HG03108 (cell line): ENCODE data around the gene CAPN8.
"Not testable (repeated sequence)": the region's sequence is repeated elsewhere in the genome, so short reads cannot be mapped to it uniquely, and the experiment has no call there.

Experiments used
- ATAC-seq: cut with Tn5 transposase; IDR thresholded peaks from one replicate; pipeline ENCODE4 v1.9.1; 2021; ENCODE audit warnings: moderate library complexity; ENCODE audit not compliant: unreplicated experiment

CAPN8 gene

DNA sequence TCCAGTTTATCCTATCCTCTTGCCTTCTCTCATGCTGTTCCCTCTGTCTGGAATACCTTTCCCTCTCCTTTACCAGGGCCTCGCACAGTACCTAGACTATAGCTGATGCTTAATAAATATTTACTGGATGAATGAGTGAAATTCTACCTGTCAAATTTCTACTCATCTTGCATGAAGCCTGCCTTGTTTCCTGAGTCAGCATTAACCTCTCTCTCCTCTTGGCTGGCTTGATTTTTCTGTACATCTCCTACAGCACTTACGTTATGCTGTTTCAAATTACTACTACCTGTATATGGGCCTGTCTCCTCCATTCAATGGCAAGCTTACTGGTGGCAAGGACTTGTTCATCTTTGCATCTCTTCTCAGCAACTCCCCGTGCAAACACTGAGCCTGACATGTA lies 130.8 kb downstream of the CAPN8 start:
- no peak for ATAC-seq

GRCh38 chr1:223533708-223534107 lies 131.8 kb downstream of the CAPN8 start:
- no peak for ATAC-seq

DNA sequence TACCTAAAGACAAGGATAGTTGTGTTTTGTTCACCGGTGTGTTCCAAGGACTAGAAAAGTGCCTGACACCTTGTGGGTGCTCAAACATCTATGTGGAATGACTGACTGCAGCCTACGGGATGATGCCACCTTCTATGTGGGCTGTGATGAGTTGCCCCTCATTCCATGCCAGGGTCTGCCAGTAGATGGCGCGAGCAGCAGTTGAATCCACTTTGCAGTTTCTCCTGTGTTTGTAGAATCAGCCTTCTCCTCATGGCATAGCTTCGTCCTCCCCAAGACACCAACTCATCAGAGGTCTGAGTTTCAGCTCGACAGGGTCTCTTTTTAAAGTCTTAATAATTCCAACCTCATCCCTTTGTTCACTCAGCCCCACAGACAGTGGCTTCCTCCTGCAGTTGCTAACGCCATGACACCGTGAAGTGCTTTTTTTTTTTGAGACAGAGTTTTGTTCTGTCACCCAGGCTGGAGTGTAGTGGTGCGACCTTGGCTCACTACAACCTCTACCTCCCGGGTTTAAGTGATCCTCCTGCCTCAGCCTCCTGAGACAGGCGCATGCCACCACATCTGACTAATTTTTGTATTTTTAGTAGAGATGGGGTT lies 133.7 kb downstream of the CAPN8 start:
- ATAC-seq, result no peak

- ATAC-seq, result no peak
Measured at GRCh38 chr1:223525957-223526356, 139.5 kb downstream of the CAPN8 start.

DNA sequence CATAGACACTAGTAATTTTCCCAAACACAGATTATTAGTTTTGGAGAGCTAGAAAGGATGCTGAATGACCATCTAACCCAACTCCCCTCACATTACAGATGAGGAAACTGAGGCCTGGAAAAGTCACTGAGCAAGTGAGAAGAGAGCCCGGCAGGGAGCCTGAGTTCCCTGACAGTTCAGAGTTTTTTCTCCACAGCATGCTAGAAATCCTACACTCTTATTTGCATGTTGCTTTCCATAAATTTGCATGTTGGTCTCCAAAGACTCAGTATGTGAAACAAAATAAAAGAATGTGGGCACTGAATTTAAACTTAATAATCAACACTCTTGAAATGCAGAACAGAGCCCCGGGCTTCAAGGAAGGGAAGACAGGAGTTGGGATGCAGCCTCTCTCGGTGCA lies 140.0 kb downstream of the CAPN8 start:
- ATAC-seq, result no peak

GRCh38 chr1:223524930-223525451 lies 140.5 kb downstream of the CAPN8 start:
- ATAC-seq, result no peak

DNA sequence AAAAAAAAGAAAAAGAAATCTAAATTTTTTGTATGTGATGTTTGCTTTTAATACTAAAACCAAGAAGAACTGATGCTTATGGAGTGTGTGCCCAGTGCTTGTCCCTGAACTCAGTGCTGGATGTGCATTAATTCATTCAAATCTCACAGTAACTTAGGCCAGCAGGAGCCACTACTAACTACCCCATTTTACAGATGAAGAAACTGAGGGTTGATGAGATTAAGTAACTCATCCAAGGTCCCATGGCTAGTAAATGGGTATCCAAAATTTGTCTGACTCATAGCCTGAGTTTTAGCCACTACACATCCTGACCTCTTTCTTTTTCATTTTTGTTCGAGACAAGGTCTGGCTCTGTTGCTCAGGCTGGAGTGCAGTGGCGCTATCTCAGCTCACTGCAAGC lies 144.4 kb downstream of the CAPN8 start:
- ATAC-seq, result no peak

GRCh38 chr1:223520200-223520599 lies 145.3 kb downstream of the CAPN8 start:
- no peak for ATAC-seq

- ATAC-seq, result no peak
Measured at GRCh38 chr1:223519116-223519515, 146.4 kb downstream of the CAPN8 start.

DNA sequence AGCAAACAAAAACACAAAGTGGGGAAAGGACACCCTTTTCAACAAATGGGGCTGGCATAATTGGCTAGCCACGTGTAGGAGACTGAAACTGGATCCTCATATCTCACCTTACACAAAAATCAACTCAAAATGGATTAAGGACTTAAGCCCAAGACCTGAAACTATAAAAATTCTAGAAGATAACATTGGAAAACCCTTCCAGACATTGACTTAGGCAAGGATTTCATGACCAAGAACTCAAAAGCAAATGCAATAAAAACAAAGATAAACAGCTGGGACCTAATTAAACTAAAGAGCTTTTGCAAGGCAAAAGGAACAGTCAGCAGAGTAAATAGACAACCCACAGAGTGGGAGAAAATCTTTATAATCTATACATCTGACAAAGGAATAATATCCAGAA lies 146.9 kb downstream of the CAPN8 start:
- ATAC-seq, result not testable (repeated sequence)

GRCh38 chr1:223515926-223516325 lies 149.6 kb downstream of the CAPN8 start:
- ATAC-seq, result no peak

GRCh38 chr1:223515421-223515820 lies 150.1 kb downstream of the CAPN8 start:
- no peak for ATAC-seq

- no peak for ATAC-seq
Measured at GRCh38 chr1:223514644-223515043, 150.9 kb downstream of the CAPN8 start.

GRCh38 chr1:223513309-223513708 lies 152.2 kb downstream of the CAPN8 start:
- ATAC-seq, result no peak

DNA sequence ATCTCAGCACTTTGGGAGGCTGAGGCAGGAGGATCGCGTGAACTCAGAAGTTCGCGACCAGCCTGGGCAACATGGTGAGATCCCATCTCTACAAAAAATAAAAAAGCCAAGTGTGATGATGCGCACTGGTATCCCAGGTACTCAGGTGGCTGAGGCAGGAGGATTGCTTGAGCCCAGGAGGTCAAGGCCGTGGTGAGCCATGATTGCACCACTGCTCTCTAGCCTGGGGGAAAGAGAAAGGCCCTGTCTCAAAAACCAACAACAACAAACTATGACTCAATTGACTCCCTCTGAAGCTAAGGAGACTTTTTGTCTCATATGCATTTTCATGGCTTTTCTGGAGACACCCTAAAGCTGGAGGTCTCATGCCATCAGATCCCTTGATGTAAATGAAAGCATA lies 153.4 kb downstream of the CAPN8 start:
- no peak for ATAC-seq

DNA sequence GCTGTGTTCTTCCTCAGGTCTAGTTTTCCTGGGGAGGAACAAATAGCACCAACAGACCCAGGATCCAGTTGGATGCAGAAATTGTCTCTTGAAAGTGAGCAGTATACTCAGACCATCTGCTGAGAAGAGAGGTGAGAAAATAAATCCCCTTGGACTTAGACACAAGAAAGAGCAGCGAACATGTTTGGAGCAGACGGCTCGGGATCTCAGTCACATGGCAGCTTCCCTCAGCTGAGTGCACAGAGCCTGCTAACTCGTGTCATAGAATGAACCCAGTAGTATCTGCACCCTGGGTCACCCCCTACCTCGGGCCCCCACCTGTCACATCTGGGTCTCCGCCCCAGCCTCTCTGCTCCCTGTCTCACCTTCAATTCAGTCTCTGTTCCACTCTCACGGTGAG lies 156.7 kb downstream of the CAPN8 start:
- ATAC-seq, result no peak

GRCh38 chr1:223504741-223505140 lies 160.8 kb downstream of the CAPN8 start:
- no peak for ATAC-seq

DNA sequence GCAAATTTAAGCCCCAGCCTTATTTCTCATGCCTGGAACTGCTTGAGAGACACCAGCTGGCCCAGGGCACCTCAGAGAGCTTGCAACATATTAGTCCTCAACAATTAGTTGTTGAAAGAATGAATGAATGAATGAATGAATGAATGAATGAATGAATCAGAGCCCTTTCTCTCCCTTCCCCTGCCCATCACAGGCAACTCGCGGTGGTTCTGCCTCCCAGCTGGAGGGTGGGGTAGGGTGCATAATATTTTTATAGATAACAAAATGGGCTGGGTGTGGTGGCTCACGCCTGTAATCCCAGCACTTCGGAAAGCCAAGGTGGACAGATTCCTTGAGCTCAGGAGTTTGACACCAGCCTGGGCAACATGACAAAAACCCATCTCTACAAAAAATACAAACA lies 162.2 kb downstream of the CAPN8 start:
- no peak for ATAC-seq

GRCh38 chr1:223500560-223501425 lies 164.7 kb downstream of the CAPN8 start:
- no peak for ATAC-seq

DNA sequence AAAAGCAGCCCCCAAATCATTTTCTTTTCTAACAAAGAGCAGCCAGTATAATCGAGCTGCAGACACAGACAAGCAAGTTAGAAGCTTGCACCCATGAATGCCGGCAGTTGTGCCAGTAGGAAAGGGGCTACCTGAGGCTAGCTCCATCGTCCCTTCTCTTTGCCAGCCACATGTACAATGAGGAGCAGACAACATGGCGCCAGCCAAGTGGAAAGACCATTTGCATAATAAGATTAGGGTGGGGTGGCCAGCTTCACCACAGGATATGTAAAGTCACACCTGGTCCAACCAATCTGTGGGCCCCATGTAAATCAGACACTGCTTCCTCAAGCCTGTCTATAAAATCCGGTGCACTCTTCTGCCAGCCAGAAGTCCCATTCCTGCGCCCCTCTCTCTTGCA lies 168.6 kb downstream of the CAPN8 start:
- no peak for ATAC-seq

DNA sequence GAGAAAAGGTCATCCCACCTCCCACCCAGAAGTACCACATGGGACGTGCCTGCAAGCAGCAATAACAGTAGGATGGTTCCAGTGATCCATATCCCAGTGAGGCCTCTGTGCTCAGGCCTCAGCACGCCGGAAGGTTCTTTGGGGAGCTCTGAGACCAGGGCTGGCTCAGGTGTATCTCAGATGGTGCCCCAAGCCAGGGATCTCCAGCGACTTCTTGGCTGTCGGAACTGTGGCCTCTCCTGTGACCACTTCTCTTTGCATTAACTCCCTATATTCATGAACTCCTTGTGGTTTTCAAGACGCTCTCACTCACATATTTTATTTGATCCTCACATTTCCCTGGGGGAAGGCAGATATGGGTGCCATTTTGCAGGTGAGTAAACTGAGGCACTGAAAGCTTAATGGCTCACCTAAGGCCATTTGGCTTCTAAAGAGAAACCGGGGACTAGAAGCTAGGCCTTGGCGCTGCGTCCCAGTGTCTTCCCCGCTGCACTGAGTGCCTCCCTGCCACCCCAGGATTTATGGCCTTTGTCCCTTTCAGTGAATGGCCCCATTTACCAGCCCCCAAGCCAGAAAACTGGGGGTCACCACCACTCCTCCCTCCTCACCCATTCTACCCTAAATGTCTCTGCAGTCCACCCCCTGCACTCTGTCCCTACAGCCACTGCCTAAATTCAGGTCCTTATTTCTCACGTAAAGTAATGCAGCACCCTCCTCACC lies 170.4 kb downstream of the CAPN8 start:
- ATAC-seq, result no peak

DNA sequence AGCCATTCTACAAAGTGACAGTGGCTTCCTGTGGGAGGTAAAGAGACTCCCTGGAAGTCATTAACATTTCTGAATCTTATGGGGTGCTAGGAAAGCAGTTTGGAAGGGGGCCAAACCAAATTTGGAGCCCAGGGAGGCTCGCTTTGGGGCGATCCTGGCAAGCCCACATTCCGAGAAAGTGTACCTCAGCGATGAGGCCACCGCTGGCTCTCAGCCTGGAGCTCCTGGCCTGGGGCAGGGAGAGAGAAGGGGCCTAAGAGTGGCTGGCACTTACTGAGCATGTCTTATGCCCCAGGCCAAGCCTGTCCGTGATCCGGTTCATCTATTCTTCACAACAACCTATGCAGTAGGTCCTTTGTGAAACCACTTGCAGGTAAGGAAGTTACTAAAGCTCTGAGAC lies 173.5 kb downstream of the CAPN8 start:
- no peak for ATAC-seq
